Loucy (cell line): ENCODE results near the gene RFT1.

Source experiments
- H2AFZ ChIP-seq: fragments of 200-600 bp; sonication (generic); 2 replicates; pipeline ENCODE4 v1.6.0; 2016; ENCODE audit warnings: antibody characterized with exemption, mild to moderate bottlenecking, low read length, moderate library complexity
- H3F3A ChIP-seq: fragments of 200-600 bp; 2 replicates; pipeline ENCODE4 v1.6.0; 2016; ENCODE audit warnings: antibody characterized with exemption, low read depth, mild to moderate bottlenecking
- H3K27me3 ChIP-seq: fragments of 200-600 bp; sonication (generic); 2 replicates; pipeline ENCODE4 v1.6.1; 2014; ENCODE audit warnings: low read length, mild to moderate bottlenecking; ENCODE audit not compliant: insufficient read depth, poor library complexity, severe bottlenecking
- H3K36me3 ChIP-seq: fragments of 200-600 bp; sonication (generic); 2 replicates; pipeline ENCODE4 v1.6.1; 2016; ENCODE audit warnings: low read length; ENCODE audit not compliant: insufficient read depth
- H3K4me1 ChIP-seq: fragments of 200-600 bp; sonication (generic); 2 replicates; pipeline ENCODE4 v1.5.1; 2014; ENCODE audit warnings: low read length, mild to moderate bottlenecking; ENCODE audit not compliant: insufficient read depth, poor library complexity, severe bottlenecking
- H3K4me2 ChIP-seq: fragments of 200-600 bp; sonication (generic); 2 replicates; pipeline ENCODE4 v1.6.0; 2014; ENCODE audit warnings: antibody characterized with exemption, low read length, low read depth, mild to moderate bottlenecking; ENCODE audit not compliant: poor library complexity, severe bottlenecking
- H3K4me3 ChIP-seq: fragments of 200-600 bp; sonication (generic); 2 replicates; pipeline ENCODE4 v1.5.1; 2014; ENCODE audit warnings: low read length, mild to moderate bottlenecking, mixed read lengths; ENCODE audit not compliant: poor library complexity, severe bottlenecking
- H3K79me2 ChIP-seq: fragments of 200-600 bp; sonication (generic); 2 replicates; pipeline ENCODE4 v1.6.1; 2014; ENCODE audit warnings: low read length; ENCODE audit not compliant: insufficient read depth
- H3K9ac ChIP-seq: fragments of 200-600 bp; sonication (generic); 2 replicates; pipeline ENCODE4 v1.6.0; 2014; ENCODE audit warnings: mild to moderate bottlenecking, low read depth, low read length, moderate library complexity; ENCODE audit not compliant: poor library complexity, severe bottlenecking
- H3K9me2 ChIP-seq: fragments of 200-600 bp; sonication (generic); replicated peaks from 2 replicates; pipeline ENCODE4 v1.6.1; 2016; ENCODE audit warnings: low read depth, low read length, mixed read lengths
- H3K9me3 ChIP-seq: fragments of 200-600 bp; sonication (generic); 2 replicates; pipeline ENCODE4 v1.6.1; 2014; ENCODE audit warnings: mild to moderate bottlenecking, antibody characterized with exemption, low read length, low read depth; ENCODE audit not compliant: insufficient read depth
- H4K20me1 ChIP-seq: fragments of 200-600 bp; sonication (generic); 2 replicates; pipeline ENCODE4 v1.6.0; 2014; ENCODE audit warnings: antibody characterized with exemption, low read length, mild to moderate bottlenecking; ENCODE audit not compliant: insufficient read depth, poor library complexity, severe bottlenecking
- EZH2phosphoT487 ChIP-seq: fragments of 200-600 bp; IDR thresholded peaks from 2 replicates; pipeline ENCODE4 v1.6.1; 2018; ENCODE audit warnings: antibody characterized with exemption, mild to moderate bottlenecking, moderate library complexity, borderline replicate concordance
- TF ChIP-seq, protein P1 (sequence below): fragments of 200-600 bp; sonication (generic); conservative IDR thresholded peaks from 2 replicates; pipeline ENCODE4 v1.5.1; 2014; ENCODE audit warnings: mild to moderate bottlenecking, antibody characterized with exemption, low read length

Gene RFT1

DNA sequence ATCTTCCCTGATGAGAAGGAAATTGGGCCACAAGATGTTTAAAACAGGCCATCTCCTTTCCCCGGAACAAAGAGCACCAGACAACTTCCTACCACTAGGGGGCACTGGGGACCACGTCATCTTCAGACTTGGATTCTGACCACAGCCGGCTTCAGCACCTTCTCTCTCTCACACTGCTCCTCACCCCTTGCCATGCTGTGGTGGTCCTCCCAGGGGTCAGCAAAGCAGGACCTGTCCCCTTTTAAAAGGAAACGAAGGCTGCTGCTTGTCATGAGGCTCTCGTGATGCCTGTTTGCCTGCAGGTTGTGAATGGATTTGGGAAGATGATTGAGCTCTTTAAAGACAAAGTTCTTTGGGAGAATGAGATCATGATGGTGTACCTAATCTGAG lies 16.2 kb downstream of the RFT1 start:
- H3K4me2 ChIP-seq: no peak overlapping the region
- H2AFZ ChIP-seq: peak overlapping the region; percentile 47; the same call in 1 of the 2 replicates
- no peaks in the 10 kb centered on the region for H3K4me1 ChIP-seq
- no peaks in the 10 kb centered on the region for H3F3A ChIP-seq
- TF ChIP-seq EZH2phosphoT487: no peak
- TF ChIP-seq, protein P1, sequence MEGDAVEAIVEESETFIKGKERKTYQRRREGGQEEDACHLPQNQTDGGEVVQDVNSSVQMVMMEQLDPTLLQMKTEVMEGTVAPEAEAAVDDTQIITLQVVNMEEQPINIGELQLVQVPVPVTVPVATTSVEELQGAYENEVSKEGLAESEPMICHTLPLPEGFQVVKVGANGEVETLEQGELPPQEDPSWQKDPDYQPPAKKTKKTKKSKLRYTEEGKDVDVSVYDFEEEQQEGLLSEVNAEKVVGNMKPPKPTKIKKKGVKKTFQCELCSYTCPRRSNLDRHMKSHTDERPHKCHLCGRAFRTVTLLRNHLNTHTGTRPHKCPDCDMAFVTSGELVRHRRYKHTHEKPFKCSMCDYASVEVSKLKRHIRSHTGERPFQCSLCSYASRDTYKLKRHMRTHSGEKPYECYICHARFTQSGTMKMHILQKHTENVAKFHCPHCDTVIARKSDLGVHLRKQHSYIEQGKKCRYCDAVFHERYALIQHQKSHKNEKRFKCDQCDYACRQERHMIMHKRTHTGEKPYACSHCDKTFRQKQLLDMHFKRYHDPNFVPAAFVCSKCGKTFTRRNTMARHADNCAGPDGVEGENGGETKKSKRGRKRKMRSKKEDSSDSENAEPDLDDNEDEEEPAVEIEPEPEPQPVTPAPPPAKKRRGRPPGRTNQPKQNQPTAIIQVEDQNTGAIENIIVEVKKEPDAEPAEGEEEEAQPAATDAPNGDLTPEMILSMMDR: peak; percentile 98
- H3K36me3 ChIP-seq: peaks cover 33% of the 10 kb centered on the region; the same call in 1 of the 2 replicates
- H3K9ac ChIP-seq: no peak overlapping the region
- no peak overlapping the region for H3K4me3 ChIP-seq
- H3K27me3 ChIP-seq: no peaks in the 10 kb centered on the region
- no peaks in the 10 kb centered on the region for H3K79me2 ChIP-seq
- no peaks in the 10 kb centered on the region for H4K20me1 ChIP-seq
- no peaks in the 10 kb centered on the region for H3K9me3 ChIP-seq
- H3K9me2 ChIP-seq: no peaks in the 10 kb centered on the region

DNA sequence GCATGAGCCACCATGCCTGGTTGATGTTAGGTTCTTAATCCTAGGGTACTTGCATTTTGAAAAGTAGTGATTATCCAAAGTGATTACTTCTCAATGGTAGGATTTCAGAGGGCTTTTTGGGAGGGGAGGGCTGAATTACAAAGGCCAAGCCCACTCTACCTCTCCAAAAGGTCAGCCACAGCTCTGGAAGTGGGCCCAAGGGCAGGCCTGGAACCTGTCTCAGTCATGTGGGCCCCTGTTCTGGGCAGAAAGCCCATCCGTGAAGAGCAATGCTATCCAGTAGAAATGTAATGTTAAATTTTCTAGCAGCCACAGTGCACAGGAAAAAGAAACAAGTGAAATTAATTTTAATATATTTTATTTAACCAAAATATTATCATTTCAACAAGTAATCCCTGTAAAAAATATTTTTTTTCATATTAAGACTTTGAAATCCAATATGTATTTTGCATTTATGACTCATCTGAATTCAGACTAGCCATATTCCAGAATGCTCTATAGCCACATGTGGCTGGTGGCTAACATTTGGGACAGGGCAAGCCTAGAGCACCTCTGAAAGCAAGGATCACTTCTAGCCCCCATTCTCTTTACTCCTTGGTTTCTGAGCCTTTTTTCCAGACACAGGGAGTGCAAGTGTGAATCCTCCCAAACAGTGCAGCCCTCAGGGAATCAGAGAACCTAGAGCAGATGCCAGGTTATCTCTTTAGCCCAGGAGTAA lies 16.8 kb downstream of the RFT1 start:
- Histone ChIP-seq H3K4me3 (no peak overlapping the region), H3K36me3 (peaks cover 32% of the 10 kb centered on the region; the same call in 1 of the 2 replicates), H3K9ac (no peak overlapping the region), H3K27me3 (no peaks in the 10 kb centered on the region), H4K20me1 (no peaks in the 10 kb centered on the region), H3F3A (no peaks in the 10 kb centered on the region), H3K4me1 (no peaks in the 10 kb centered on the region), H3K9me2 (no peaks in the 10 kb centered on the region), H3K4me2 (no peak overlapping the region), H3K79me2 (no peaks in the 10 kb centered on the region), H2AFZ (peak overlapping the region; percentile 47; the same call in 1 of the 2 replicates), H3K9me3 (no peaks in the 10 kb centered on the region)
- TF ChIP-seq, protein P1: no peak
- TF ChIP-seq EZH2phosphoT487: no peak

- Histone ChIP-seq H3K9me3 (no peaks in the 10 kb centered on the region), H3K4me1 (no peaks in the 10 kb centered on the region), H3F3A (no peaks in the 10 kb centered on the region), H3K79me2 (no peaks in the 10 kb centered on the region), H3K36me3 (peaks cover 18% of the 10 kb centered on the region; the same call in 1 of the 2 replicates), H3K4me2 (no peak overlapping the region), H4K20me1 (no peaks in the 10 kb centered on the region), H3K9me2 (no peaks in the 10 kb centered on the region), H3K27me3 (no peaks in the 10 kb centered on the region), H3K9ac (no peak overlapping the region), H3K4me3 (no peak overlapping the region), H2AFZ (no peak overlapping the region)
- no peak for TF ChIP-seq EZH2phosphoT487
- TF ChIP-seq, protein P1: no peak
Observed at GRCh38 chr3:53111822-53112221, 18.4 kb downstream of the RFT1 start.
